NCI-H128 (cell line): ENCODE results near the gene HES1.

ENCODE experiments used
- DNase-seq: peaks from one replicate; lab custom pipeline; 2025; ENCODE audit not compliant: unreplicated experiment; lab: John Stamatoyannopoulos, UW

The HES1 gene

DNA sequence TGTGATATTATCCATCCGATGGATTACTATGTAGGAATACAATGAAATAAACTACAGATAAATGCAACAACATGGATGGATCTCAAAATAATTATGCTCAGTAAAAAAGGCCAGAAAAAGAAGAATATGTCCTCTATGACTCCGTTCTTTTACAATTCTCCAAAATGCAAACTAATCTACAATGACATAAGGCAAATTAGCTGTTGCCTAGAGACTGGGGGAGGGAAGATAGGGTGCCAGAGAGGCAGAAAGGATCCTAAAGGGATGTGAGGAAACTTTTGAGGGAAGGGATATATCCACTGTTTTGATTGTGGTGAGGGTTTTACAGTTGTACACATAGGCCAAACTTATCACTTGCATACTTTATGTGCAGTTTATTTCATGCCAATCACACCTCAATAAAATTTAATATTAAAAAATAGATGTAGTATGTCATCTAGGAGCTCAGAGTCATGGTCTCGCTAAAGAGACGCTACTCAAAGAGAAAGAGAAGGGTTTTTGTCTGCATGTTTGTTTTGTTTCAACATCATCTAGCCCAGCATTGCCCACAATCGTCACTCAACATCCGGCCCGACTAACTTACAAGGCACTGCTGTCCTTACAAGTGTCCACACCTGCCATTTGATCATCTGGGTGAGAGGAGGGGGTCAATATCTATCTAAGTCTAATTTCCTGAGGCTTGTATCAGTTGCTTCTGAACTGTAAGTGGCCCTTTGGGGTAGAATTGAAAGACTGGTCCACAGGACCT lies 29.5 kb downstream of the HES1 start:
- DNase-seq = no peak

- DNase-seq = no peak
These were observed 30.9 kb downstream of the HES1 start for GRCh38 chr3:194166682-194167479.

- DNase-seq = no peak
These were observed 31.7 kb downstream of the HES1 start for GRCh38 chr3:194167480-194168282.

- DNase-seq = no peak
These were observed 33.0 kb downstream of the HES1 start for GRCh38 chr3:194168994-194169393.

DNA sequence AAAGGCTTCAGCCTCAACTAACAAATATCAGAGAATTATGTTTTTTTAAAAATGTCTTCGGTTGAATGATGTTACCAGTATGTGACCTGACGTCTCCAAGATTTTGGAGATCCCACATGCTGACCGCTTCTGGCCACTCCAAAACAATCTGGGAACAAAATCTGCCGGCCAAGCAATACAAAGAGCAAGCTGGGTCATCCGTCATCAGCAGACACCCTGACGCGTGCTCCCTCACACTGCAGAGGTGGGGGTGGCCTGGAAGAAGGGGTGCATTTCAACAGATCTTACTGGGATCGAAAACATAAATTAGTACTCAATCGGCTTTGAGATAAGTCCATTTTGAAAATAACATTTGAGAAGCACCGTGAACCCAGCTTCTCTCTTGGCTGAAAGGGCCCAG lies 33.6 kb downstream of the HES1 start:
- no peak for DNase-seq

DNA sequence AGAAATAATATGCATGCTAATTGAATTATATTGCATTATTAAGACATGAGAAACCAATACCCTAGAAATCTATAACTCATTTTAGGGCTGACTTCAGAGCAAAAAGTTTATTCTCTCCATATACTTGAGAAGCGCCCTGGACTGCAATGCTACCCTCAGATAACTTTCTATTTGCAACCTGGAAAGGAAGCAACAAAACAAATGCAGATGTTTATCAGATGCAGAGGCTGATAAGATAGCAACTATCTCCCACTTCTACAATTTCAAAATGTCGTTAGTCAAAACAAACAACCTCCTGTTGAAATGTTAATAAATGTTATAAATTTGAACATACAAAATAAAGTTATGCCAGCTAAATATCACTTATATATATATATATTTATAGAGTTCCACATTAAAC lies 34.8 kb downstream of the HES1 start:
- DNase-seq = no peak

DNA sequence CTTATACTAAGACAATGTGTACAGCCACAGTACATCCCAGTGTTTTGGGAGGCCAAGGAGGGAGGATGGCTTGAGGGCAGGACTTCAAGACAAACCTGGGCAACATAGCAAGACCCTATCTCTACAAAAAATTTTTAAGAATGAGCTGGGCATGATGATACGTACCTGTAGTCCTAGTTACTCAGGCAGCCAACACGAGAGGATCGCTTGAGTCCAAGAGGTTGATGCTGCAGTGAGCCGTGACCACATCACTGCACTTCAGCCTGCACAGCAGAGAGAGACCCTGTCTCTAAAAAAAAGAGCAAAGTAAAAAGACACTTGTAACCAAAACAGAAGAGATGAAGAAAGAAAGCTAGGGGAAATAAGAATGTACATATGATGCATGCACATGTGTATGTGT lies 38.5 kb downstream of the HES1 start:
- DNase-seq = no peak

- DNase-seq = no peak
These were observed 39.0 kb downstream of the HES1 start for GRCh38 chr3:194174980-194175379.

DNA sequence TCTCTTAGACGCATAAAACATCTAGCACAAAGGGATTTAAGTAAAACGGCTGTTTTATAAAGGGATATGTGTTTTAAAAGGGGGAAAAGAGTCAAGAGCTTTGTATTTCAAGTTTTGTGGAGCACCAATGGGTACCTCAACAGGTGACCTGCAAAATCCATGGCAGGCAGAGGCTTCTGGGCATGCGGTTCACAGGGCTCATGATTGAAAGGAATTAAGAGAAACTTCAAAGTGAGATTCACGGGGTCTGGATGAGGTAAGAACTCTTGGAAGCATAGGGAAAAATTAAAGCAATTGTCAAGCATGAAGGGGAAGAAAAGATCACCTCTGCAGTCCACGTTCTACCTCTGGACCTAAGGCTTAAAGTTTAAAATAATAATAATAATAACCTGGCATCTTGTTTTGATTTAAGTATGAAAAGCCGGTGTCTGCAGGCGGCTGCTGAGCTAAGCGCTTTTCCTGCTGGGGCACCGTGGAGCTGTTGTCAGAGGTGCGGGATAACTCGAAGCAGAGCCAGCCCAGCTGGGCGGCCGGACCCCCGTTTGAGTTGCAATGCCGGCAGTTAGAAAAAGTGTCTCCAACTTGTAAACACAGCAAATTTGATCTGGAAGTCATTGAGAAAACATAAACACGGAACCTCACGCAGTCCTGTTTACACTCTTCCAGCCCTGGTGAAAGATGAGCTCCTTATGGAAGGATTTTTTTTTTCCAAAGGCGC lies 40.5 kb downstream of the HES1 start:
- DNase-seq = no peak

- DNase-seq = no peak
These were observed 41.2 kb downstream of the HES1 start for GRCh38 chr3:194177141-194177540.

GRCh38 chr3:194178128-194178527 lies 42.2 kb downstream of the HES1 start:
- DNase-seq = no peak

GRCh38 chr3:194178669-194179068 lies 42.7 kb downstream of the HES1 start:
- no peak for DNase-seq

DNA sequence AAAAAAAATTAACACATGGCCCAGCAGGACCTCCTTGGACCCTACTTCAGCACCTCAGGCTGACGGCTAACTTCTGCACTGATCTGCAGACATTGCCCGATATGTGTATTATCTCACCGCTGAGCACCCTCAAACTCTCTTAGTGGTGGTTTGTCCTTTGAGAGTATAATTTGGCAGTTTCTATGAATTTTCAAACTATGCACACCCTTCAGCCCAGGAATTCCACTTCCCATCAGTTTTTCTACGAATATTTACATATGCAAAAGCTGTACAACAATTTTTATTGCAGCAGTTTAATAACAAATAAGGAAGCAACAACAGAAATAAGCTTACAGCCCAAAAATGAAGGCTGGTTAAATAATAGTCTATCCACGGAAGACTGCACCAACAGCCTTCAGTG lies 44.6 kb downstream of the HES1 start:
- DNase-seq = no peak

- DNase-seq = no peak
These were observed 45.9 kb downstream of the HES1 start for GRCh38 chr3:194181612-194182529.

GRCh38 chr3:194183271-194183670 lies 47.3 kb downstream of the HES1 start:
- no peak for DNase-seq

DNA sequence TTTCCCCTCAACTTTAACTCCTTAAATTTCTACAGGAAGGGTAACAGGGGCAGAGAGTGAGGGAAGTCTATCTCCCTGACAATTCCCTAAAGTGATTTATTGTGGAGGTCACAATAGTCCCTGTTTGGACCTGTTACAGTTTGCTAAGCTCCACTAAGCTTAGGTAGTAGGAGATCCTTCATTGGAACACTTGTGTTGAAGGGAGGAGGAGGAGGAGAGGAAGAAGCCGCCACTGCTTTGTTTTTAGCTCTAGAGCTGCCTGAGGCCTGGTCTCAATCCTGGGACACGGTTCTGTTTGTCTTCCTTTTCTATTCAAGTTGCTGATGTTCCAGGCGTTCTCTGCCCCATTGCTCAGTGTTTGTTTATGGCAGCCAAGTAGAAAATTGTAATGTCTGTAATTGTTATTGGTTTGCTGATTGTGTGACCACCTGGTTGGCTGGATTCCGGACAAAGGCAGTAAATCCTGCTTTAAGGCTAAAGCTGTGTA lies 48.4 kb downstream of the HES1 start:
- DNase-seq = no peak

- no peak for DNase-seq
These were observed 48.9 kb downstream of the HES1 start for GRCh38 chr3:194184801-194185200.

DNA sequence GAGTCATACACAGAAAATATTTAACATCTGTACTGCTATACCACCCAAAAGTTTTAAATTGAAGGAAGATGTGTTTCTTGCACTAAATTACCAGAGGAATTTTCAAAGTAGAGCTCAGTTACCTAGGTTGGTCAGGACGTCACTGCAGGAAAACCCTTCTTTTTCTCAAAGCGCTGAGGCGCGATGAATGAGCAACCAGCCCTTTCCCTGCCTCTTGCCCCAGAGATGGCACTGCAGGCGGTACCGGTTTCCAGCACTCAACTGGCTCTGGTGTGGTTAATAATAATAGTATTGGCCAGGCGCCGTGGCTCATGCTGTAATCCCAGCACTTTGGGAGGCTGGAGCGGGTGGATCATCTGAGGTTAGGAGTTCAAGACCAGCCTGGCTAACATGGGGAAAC lies 49.3 kb downstream of the HES1 start:
- DNase-seq = no peak

DNA sequence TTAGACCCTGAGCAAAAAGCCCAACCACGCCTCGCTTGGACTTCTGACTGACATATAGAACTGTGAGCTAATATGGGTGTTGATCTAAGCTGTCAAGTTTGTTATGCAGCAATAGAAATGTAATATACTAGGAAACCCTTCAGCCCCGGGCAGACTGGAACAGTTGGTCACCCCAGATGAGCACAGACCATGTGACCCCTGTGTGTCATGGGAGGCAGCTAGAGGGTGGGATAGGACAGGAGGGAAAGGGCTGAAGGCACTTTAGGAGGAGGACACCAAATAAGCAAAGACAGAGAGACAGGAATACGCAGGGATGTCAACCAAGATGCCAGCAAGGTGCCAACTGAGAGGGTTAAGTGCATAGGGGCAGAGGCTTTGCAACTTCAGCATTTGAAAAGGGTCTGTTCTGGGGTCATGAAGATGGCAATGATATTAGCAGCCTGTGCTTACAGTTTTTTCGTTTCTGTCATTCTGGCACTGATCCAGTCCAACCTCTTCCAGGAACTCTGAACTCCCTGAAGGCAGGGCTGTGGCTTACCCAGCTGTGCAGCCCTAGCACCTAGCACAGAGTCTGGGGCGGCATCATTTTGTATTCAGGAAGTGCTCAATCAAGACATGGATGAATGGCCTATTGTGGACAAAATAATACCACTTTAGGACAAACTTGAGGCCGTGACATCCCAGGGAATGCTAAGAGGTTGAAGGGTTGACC lies 51.4 kb downstream of the HES1 start:
- DNase-seq = no peak
